A549 (cell line): ENCODE data around the gene SLC25A47. TPM values are rescaled to one million over a fixed set of nuclear protein-coding genes. Genes with fewer than 3 reads are reported as not detected.

Experiments
- ATAC-seq, 2 experiments: fragments of 200-7000 bp in 1 of 2; fragments of >200 bp in 1 of 2; cut with Nextera tagmentation in 1 of 2; cut with Tn5 transposase in 1 of 2; 3 replicates each; pipeline versions ENCODE4 v1.8.0 to v1.9.1; 2018 to 2020; ENCODE audit warnings: mild to moderate bottlenecking in 1 of 2, moderate library complexity in 1 of 2
- CTCF ChIA-PET: fragments of 300-600 bp; sonication (Branson Sonifier 250); formaldehyde crosslinking; extraction: SDS; loops from one replicate; lab custom pipeline; 2021; ENCODE audit warnings: antibody characterized with exemption, inconsistent platforms; lab: Yijun Ruan, JAX
- POLR2A ChIA-PET: fragments of 350-600 bp; formaldehyde crosslinking; extraction: SDS; loops from one replicate; lab custom pipeline; 2021; ENCODE audit warnings: antibody characterized with exemption, inconsistent platforms; lab: Yijun Ruan, JAX
- DNase-seq, 2 experiments: peaks; one replicate each; pipeline versions ENCODE4 v3.0.0 to v3.0.0-alpha.2; 2011 to 2016; ENCODE audit warnings: low read depth in 1 of 2, low spot score in 1 of 2
- FAIRE-seq: peaks from 2 replicates; lab custom pipeline; 2011; peaks lifted over from hg19 to GRCh38; lab: Jason Lieb, UNC
- H3K27ac ChIP-seq, 2 experiments: fragments of >200 bp; sonication (Bioruptor Twin); formaldehyde crosslinking; 3 replicates each; pipeline ENCODE4 v1.5.1; 2016 to 2017
- H3K4me1 ChIP-seq: fragments of >200 bp; sonication (Bioruptor Twin); formaldehyde crosslinking; 3 replicates; pipeline ENCODE4 v1.6.1; 2016
- H3K4me2 ChIP-seq: fragments of >200 bp; sonication (Bioruptor Twin); formaldehyde crosslinking; 3 replicates; pipeline ENCODE4 v1.6.1; 2016
- H3K4me3 ChIP-seq: fragments of >200 bp; sonication (Bioruptor Twin); formaldehyde crosslinking; 3 replicates; pipeline ENCODE4 v1.5.1; 2016
- H3K9me3 ChIP-seq: fragments of >200 bp; sonication (Bioruptor Twin); formaldehyde crosslinking; 3 replicates; pipeline ENCODE4 v1.6.1; 2016
- ESRRA ChIP-seq: fragments of 150-350 bp; IDR thresholded peaks from 2 replicates; pipeline ENCODE4 v1.6.1; 2014; ENCODE audit warnings: mild to moderate bottlenecking, low read length, borderline replicate concordance
- FOSL2 ChIP-seq, 2 experiments: fragments of 450-650 bp in 1 of 2; fragments of >200 bp in 1 of 2; sonication (Bioruptor Twin) in 1 of 2; formaldehyde crosslinking; IDR thresholded peaks; 2 replicates each; pipeline versions ENCODE4 v1.5.0 to v1.6.1; 2016 to 2020; ENCODE audit warnings: mild to moderate bottlenecking in 1 of 2, moderate library complexity in 1 of 2
- HDAC2 ChIP-seq: fragments of 200-600 bp; sonication (generic); IDR thresholded peaks from 2 replicates; pipeline ENCODE4 v1.6.1; 2016
- HOXB5 ChIP-seq: fragments of 250-450 bp; sonication (Bioruptor Pico); IDR thresholded peaks from 2 replicates; pipeline ENCODE4 v1.5.0; 2020; ENCODE audit warnings: mild to moderate bottlenecking, moderate library complexity
- JUN ChIP-seq, 2 experiments: fragments of >200 bp; sonication (Bioruptor Twin); formaldehyde crosslinking; IDR thresholded peaks; 2 replicates in 1 of 2; 3 replicates in 1 of 2; pipeline ENCODE4 v1.6.1; 2016 to 2017
- JUNB ChIP-seq: fragments of >200 bp; sonication (Bioruptor Twin); formaldehyde crosslinking; IDR thresholded peaks from 2 replicates; pipeline ENCODE4 v1.6.1; 2016
- MAFK ChIP-seq: fragments of 450-650 bp; IDR thresholded peaks from 2 replicates; pipeline ENCODE4 v1.6.1; 2014; ENCODE audit not compliant: partially characterized antibody
- MAZ ChIP-seq: fragments of 150-350 bp; IDR thresholded peaks from 2 replicates; pipeline ENCODE4 v1.6.1; 2014; ENCODE audit warnings: antibody characterized with exemption, low read depth, low read length, borderline replicate concordance
- NFE2L2 ChIP-seq: fragments of 150-350 bp; conservative IDR thresholded peaks from 2 replicates; pipeline ENCODE4 v1.6.1; 2014; ENCODE audit warnings: low read length
- PHF8 ChIP-seq: fragments of 200-600 bp; sonication (generic); IDR thresholded peaks from 2 replicates; pipeline ENCODE4 v1.6.1; 2016; ENCODE audit warnings: low read depth, mild to moderate bottlenecking, antibody characterized with exemption, moderate library complexity, borderline replicate concordance
- RCOR1 ChIP-seq: fragments of 150-350 bp; IDR thresholded peaks from 2 replicates; pipeline ENCODE4 v1.6.1; 2014; ENCODE audit warnings: antibody characterized with exemption, low read length, low read depth
- RNF2 ChIP-seq: fragments of 200-600 bp; sonication (generic); IDR thresholded peaks from 2 replicates; pipeline ENCODE4 v1.6.1; 2016; ENCODE audit warnings: low read depth, mild to moderate bottlenecking, antibody characterized with exemption, moderate library complexity, borderline replicate concordance
- ZC3H11A ChIP-seq: fragments of 450-650 bp; IDR thresholded peaks from 2 replicates; pipeline ENCODE4 v1.6.1; 2014; ENCODE audit warnings: antibody characterized with exemption, mild to moderate bottlenecking
- WGBS: methylation state at CpG from one replicate; pipeline ENCODE4 v1.1.6; 2017; ENCODE audit errors: missing lambda C conversion rate; 5-methylcytosine and 5-hydroxymethylcytosine counted together
- polyA plus RNA-seq, 4 experiments: library from polyadenylated mRNA; depleted of rRNA in 3 of 4; stranded (reverse); fragments of >200 nt; fragmentation: RNase III in 1 of 4; extraction: RNeasy Plus Mini Kit Qiagen cat#74134 plus additional on column Dnase treatment in 1 of 4; gene quantifications; 2 replicates in 3 of 4; 3 replicates in 1 of 4; pipeline ENCODE4 v1.2.3, GENCODE V29; 2011 to 2017
- TF ChIP-seq, protein P1 (sequence below): fragments of >200 bp; sonication (Bioruptor Twin); formaldehyde crosslinking; IDR thresholded peaks from 2 replicates; pipeline ENCODE4 v1.6.1; 2016
- TF ChIP-seq, protein P2 (sequence below): fragments of >200 bp; sonication (Bioruptor Twin); formaldehyde crosslinking; IDR thresholded peaks from 3 replicates; pipeline ENCODE4 v1.5.1; 2016
- TF ChIP-seq, protein P3 (sequence below): fragments of 150-350 bp; IDR thresholded peaks from 2 replicates; pipeline ENCODE4 v1.6.1; 2014; ENCODE audit warnings: low read depth, mild to moderate bottlenecking, low read length
- TF ChIP-seq, protein P4 (sequence below): fragments of 450-650 bp; IDR thresholded peaks from 2 replicates; pipeline ENCODE4 v1.6.1; 2014; ENCODE audit warnings: antibody characterized with exemption
- TF ChIP-seq, protein P5 (sequence below): IDR thresholded peaks from 2 replicates; pipeline ENCODE4 v1.6.1; 2012
- TF ChIP-seq, protein P6 (sequence below): IDR thresholded peaks from 2 replicates; pipeline ENCODE4 v1.6.1; 2012; ENCODE audit warnings: low read depth, borderline replicate concordance

The SLC25A47 gene
- polyA plus RNA-seq, 2 of the 4 experiments (the other 2 are of a cell fraction), result not detected

DNA sequence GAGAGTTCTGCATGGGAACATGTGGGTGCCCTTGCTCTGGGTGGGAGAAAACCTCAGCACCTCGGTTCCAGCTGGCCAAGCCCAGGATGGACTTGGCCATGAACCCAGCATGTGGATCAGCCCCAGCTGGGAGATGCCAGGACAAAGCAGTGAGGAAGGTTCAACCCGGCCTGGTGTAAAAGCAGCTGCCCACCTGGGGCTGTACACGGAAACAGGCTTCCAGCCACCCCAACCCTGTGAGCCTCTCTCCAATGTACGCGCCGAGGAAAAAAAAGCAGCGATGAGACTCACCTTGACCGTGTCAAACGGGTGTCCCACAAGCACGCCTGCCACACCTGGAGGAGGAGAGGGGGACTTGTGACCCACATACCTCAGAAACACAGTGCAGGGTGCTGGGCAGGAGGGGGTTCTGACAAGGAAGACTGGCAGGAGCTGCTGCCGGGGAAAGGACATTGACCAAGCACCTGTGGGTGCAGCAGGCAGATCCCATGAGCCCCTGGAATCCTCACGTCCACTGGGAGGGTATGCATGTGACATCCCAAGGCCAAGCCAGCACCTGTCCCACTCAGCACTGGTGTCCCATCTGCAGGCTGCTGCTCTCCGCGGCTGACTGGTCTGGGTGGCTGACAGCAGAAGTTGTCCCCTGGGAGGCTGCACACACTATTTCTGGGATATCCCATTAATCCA lies 24.4 kb upstream of the SLC25A47 start:
- ATAC-seq (no peak), DNase-seq (no peak), FAIRE-seq (no peak)
- Histone ChIP-seq H3K4me3 (no peak overlapping the region), H3K4me1 (peaks cover 15% of the 10 kb centered on the region), H3K4me2 (no peak overlapping the region), H3K9me3 (no peaks in the 10 kb centered on the region), H3K27ac (no peak overlapping the region)
- CTCF ChIA-PET, result interaction anchor here (1.3 to 12.3 kb wide), 4 partner anchors 11 to 86 kb away, joined by 3 to 114 read pairs (median 6); no protein-coding TSS in a partner anchor
- POLR2A ChIA-PET, result no interaction called here
- WGBS, result 86% methylated on average over 14 of the region's 14 CpGs
- TF ChIP-seq RNF2, result no peak
- TF ChIP-seq RCOR1, result no peak
- no peak for TF ChIP-seq HDAC2
- no peak for TF ChIP-seq NFE2L2
- no peak for TF ChIP-seq MAFK
- TF ChIP-seq ZC3H11A, result no peak
- TF ChIP-seq, protein P1, sequence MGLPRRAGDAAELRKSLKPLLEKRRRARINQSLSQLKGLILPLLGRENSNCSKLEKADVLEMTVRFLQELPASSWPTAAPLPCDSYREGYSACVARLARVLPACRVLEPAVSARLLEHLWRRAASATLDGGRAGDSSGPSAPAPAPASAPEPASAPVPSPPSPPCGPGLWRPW, result no peak
- TF ChIP-seq, protein P2, sequence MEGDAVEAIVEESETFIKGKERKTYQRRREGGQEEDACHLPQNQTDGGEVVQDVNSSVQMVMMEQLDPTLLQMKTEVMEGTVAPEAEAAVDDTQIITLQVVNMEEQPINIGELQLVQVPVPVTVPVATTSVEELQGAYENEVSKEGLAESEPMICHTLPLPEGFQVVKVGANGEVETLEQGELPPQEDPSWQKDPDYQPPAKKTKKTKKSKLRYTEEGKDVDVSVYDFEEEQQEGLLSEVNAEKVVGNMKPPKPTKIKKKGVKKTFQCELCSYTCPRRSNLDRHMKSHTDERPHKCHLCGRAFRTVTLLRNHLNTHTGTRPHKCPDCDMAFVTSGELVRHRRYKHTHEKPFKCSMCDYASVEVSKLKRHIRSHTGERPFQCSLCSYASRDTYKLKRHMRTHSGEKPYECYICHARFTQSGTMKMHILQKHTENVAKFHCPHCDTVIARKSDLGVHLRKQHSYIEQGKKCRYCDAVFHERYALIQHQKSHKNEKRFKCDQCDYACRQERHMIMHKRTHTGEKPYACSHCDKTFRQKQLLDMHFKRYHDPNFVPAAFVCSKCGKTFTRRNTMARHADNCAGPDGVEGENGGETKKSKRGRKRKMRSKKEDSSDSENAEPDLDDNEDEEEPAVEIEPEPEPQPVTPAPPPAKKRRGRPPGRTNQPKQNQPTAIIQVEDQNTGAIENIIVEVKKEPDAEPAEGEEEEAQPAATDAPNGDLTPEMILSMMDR, result no peak
- TF ChIP-seq PHF8, result no peak

DNA sequence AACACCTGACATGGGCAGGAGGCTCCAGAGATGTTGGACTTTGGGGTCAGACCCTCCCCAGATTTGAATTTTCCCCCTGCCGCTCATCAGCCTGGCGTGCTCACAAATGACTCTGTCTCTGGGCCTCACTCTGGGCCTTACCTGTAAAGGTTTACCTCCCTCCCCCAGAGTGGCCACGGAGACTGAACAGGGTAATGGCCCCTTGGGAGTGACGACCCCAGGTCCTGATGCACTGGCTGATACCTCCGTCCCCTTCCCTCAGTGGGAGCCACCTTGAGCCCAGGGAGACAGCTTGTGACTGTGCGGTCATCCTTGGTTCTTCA lies 23.9 kb upstream of the SLC25A47 start:
- Histone ChIP-seq H3K4me3 (no peak overlapping the region), H3K27ac (no peak overlapping the region), H3K4me1 (peaks cover 15% of the 10 kb centered on the region), H3K9me3 (no peaks in the 10 kb centered on the region), H3K4me2 (no peak overlapping the region)
- FAIRE-seq (no peak), ATAC-seq (no peak), DNase-seq (no peak)
- ChIA-PET CTCF (interaction anchor here (3.2 to 12.3 kb wide), 2 partner anchors 15 to 85 kb away, joined by 7 to 114 read pairs; no protein-coding TSS in a partner anchor), POLR2A (no interaction called here)
- WGBS, result 88% methylated on average over 6 of the region's 6 CpGs
- TF ChIP-seq, protein P3, sequence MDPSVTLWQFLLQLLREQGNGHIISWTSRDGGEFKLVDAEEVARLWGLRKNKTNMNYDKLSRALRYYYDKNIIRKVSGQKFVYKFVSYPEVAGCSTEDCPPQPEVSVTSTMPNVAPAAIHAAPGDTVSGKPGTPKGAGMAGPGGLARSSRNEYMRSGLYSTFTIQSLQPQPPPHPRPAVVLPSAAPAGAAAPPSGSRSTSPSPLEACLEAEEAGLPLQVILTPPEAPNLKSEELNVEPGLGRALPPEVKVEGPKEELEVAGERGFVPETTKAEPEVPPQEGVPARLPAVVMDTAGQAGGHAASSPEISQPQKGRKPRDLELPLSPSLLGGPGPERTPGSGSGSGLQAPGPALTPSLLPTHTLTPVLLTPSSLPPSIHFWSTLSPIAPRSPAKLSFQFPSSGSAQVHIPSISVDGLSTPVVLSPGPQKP, result no peak
- TF ChIP-seq, protein P2, result no peak
- no peak for TF ChIP-seq PHF8
- no peak for TF ChIP-seq FOSL2 (IDR thresholded peaks at IDR 0.05)
- no peak for TF ChIP-seq FOSL2 (CRISPR knock-in tag; IDR thresholded peaks at IDR 0.05)
- TF ChIP-seq, protein P4, sequence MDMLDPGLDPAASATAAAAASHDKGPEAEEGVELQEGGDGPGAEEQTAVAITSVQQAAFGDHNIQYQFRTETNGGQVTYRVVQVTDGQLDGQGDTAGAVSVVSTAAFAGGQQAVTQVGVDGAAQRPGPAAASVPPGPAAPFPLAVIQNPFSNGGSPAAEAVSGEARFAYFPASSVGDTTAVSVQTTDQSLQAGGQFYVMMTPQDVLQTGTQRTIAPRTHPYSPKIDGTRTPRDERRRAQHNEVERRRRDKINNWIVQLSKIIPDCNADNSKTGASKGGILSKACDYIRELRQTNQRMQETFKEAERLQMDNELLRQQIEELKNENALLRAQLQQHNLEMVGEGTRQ, result no peak
- TF ChIP-seq ESRRA, result no peak
- no peak for TF ChIP-seq HOXB5 (CRISPR knock-in tag)
- TF ChIP-seq, protein P5, sequence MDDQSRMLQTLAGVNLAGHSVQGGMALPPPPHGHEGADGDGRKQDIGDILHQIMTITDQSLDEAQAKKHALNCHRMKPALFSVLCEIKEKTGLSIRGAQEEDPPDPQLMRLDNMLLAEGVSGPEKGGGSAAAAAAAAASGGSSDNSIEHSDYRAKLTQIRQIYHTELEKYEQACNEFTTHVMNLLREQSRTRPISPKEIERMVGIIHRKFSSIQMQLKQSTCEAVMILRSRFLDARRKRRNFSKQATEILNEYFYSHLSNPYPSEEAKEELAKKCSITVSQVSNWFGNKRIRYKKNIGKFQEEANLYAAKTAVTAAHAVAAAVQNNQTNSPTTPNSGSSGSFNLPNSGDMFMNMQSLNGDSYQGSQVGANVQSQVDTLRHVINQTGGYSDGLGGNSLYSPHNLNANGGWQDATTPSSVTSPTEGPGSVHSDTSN, result no peak
- TF ChIP-seq JUNB, result no peak
- TF ChIP-seq JUN (IDR thresholded peaks at IDR 0.05), result no peak
- no peak for TF ChIP-seq MAZ
- TF ChIP-seq, protein P6, sequence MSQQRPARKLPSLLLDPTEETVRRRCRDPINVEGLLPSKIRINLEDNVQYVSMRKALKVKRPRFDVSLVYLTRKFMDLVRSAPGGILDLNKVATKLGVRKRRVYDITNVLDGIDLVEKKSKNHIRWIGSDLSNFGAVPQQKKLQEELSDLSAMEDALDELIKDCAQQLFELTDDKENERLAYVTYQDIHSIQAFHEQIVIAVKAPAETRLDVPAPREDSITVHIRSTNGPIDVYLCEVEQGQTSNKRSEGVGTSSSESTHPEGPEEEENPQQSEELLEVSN, result no peak
